ENCODE measurements around the gene GTF2IRD1. TPM values are rescaled to one million over a fixed set of nuclear protein-coding genes. Genes with fewer than 3 reads are reported as not detected.
A peak's percentile ranks its signal among the peaks of the same experiment; 100 is the strongest.

GTF2IRD1 gene
- total and polyA plus RNA-seq, 9 of the 15 experiments (the other 6 are each of a cell fraction or from before 2014, with no cell fraction given): 9.1 to 30.2 (median 14.0) TPM

- TF ChIP-seq ETV6 (IDR thresholded peaks at IDR 0.05; ENCODE audit: borderline replicate concordance in 1 of 2, low read depth in 2 of 2, low read length in 1 of 2): no peak
- no peak for TF ChIP-seq ETV6 (CRISPR knock-in tag; IDR thresholded peaks at IDR 0.05; ENCODE audit: borderline replicate concordance)
- TF ChIP-seq ADNP (tag; IDR thresholded peaks at IDR 0.05): no peak
- 0 out of 4 replicates have a peak, but pooled peaks of 1 of the 2 experiments have one; percentile 22 for TF ChIP-seq ZMIZ1 (IDR thresholded peaks at IDR 0.05; ENCODE audit: low read depth in 2 of 2, low read length in 2 of 2)
- 0 out of 2 replicates have a peak, but pooled peaks have one; percentile 21 for TF ChIP-seq L3MBTL2 (IDR thresholded peaks at IDR 0.05)
- no peak for TF ChIP-seq ZNF184 (CRISPR knock-in tag; IDR thresholded peaks at IDR 0.05)
- TF ChIP-seq CHD4 (IDR thresholded peaks at IDR 0.05; ENCODE audit: insufficient read depth, insufficient replicate concordance, low read depth, low read length, poor library complexity, severe bottlenecking): no peak
- TF ChIP-seq CEBPZ (IDR thresholded peaks at IDR 0.05; ENCODE audit: borderline replicate concordance, low read depth, low read length): no peak
- TF ChIP-seq ZBTB1 (CRISPR knock-in tag; IDR thresholded peaks at IDR 0.05; ENCODE audit: borderline replicate concordance, low read depth): no peak
- no peak for TF ChIP-seq REST (IDR thresholded peaks at IDR 0.05; ENCODE audit: borderline replicate concordance)
- no peak for TF ChIP-seq REST (CRISPR knock-in tag; IDR thresholded peaks at IDR 0.05; ENCODE audit: low read depth)
Measured at GRCh38 chr7:74405191-74405898, 48.4 kb upstream of the GTF2IRD1 start (continued).
